Body of pancreas (tissue), 4 donors: ENCODE data around the gene CHFR.

Experiments
- POLR2A ChIP-seq, 3 donors: fragments of 450-650 bp; IDR thresholded peaks; one replicate each; pipeline ENCODE4 v1.6.1; 2016; ENCODE audit warnings: antibody characterized with exemption in 3 of 3, mild to moderate bottlenecking in 2 of 3
- TF ChIP-seq, protein P1 (sequence below), 7 experiments: fragments of 450-650 bp in 4 of 7; fragments of 200-600 bp in 3 of 7; sonication (generic) in 3 of 7; IDR thresholded peaks; one replicate each; pipeline ENCODE4 v1.5.1; 2016 to 2019; ENCODE audit warnings: antibody characterized with exemption in 7 of 7

DNA sequence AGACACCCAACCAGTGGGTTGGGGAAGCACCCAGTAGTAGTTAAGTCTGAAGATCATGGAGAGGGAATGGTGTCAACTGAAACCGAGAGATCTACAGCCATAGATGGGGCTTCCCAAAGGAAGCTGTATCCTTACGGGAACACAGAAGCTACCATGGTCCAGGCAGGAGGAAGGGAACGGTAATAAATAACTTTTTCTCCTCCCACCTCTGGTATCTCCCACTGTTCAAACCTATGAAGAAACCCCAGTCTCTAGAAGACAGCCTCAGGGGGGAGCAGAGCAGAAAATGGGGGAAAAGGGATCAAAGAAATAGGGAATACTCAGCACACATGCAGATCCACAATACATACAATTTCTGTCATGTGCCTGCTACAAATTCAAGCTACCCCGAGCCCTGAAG lies 35.3 kb upstream of the CHFR start:
- TF ChIP-seq, protein P1, sequence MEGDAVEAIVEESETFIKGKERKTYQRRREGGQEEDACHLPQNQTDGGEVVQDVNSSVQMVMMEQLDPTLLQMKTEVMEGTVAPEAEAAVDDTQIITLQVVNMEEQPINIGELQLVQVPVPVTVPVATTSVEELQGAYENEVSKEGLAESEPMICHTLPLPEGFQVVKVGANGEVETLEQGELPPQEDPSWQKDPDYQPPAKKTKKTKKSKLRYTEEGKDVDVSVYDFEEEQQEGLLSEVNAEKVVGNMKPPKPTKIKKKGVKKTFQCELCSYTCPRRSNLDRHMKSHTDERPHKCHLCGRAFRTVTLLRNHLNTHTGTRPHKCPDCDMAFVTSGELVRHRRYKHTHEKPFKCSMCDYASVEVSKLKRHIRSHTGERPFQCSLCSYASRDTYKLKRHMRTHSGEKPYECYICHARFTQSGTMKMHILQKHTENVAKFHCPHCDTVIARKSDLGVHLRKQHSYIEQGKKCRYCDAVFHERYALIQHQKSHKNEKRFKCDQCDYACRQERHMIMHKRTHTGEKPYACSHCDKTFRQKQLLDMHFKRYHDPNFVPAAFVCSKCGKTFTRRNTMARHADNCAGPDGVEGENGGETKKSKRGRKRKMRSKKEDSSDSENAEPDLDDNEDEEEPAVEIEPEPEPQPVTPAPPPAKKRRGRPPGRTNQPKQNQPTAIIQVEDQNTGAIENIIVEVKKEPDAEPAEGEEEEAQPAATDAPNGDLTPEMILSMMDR (IDR thresholded peaks at IDR 0.05), result no peak
- TF ChIP-seq POLR2A (IDR thresholded peaks at IDR 0.05), result no peak
